HepG2 (cell line): ENCODE measurements around the gene BCL7A. TPM values are rescaled to one million over a fixed set of nuclear protein-coding genes. Genes with fewer than 3 reads are reported as not detected.

ENCODE experiments used
- EED ChIP-seq: sonication (generic); formaldehyde crosslinking; IDR thresholded peaks from 2 replicates; pipeline ENCODE4 v1.5.0; 2020; ENCODE audit warnings: mild to moderate bottlenecking, missing genetic modification reagents
- FOXC1 ChIP-seq: sonication (generic); formaldehyde crosslinking; IDR thresholded peaks from 2 replicates; pipeline ENCODE4 v1.8.0; 2022; ENCODE audit warnings: mild to moderate bottlenecking, missing genetic modification reagents, borderline replicate concordance
- FOXO1 ChIP-seq: sonication (generic); formaldehyde crosslinking; IDR thresholded peaks from 2 replicates; pipeline ENCODE4 v1.4.0; 2020; ENCODE audit warnings: missing genetic modification reagents
- HNF4A ChIP-seq: sonication (generic); formaldehyde crosslinking; IDR thresholded peaks from 2 replicates; pipeline ENCODE4 v1.4.0; 2020; ENCODE audit warnings: missing genetic modification reagents
- HOXD1 ChIP-seq: sonication (generic); formaldehyde crosslinking; IDR thresholded peaks from 2 replicates; pipeline ENCODE4 v1.5.0; 2020; ENCODE audit warnings: missing genetic modification reagents
- MTA3 ChIP-seq: sonication (generic); formaldehyde crosslinking; IDR thresholded peaks from 2 replicates; pipeline ENCODE4 v1.4.0; 2020; ENCODE audit warnings: missing genetic modification reagents
- NCOR1 ChIP-seq: fragments of 200-600 bp; sonication (generic); IDR thresholded peaks from 2 replicates; pipeline ENCODE4 v1.7.0; 2017; ENCODE audit warnings: antibody characterized with exemption, low read length, borderline replicate concordance
- NFE2L1 ChIP-seq: sonication (generic); formaldehyde crosslinking; IDR thresholded peaks from 2 replicates; pipeline ENCODE4 v1.4.0; 2020; ENCODE audit warnings: missing genetic modification reagents, mild to moderate bottlenecking, borderline replicate concordance
- NFIB ChIP-seq: sonication (generic); formaldehyde crosslinking; IDR thresholded peaks from 2 replicates; pipeline ENCODE4 v1.9.0; 2021; ENCODE audit warnings: missing genetic modification reagents, mild to moderate bottlenecking, borderline replicate concordance
- PTBP1 ChIP-seq: fragments of 200-400 bp; formaldehyde crosslinking; IDR thresholded peaks from 2 replicates; pipeline ENCODE4 v1.6.1; 2018; ENCODE audit warnings: low read length, low read depth; ENCODE audit not compliant: poor library complexity, severe bottlenecking
- SALL1 ChIP-seq: sonication (generic); formaldehyde crosslinking; IDR thresholded peaks from 2 replicates; pipeline ENCODE4 v1.8.0; 2022; ENCODE audit warnings: mild to moderate bottlenecking, missing genetic modification reagents
- ZIK1 ChIP-seq: sonication (generic); formaldehyde crosslinking; IDR thresholded peaks from 2 replicates; pipeline ENCODE4 v1.5.0; 2020; ENCODE audit warnings: mild to moderate bottlenecking, low read depth, missing genetic modification reagents, borderline replicate concordance
- ZNF17 ChIP-seq: sonication (generic); formaldehyde crosslinking; IDR thresholded peaks from 2 replicates; pipeline ENCODE4 v1.5.0; 2020; ENCODE audit warnings: mild to moderate bottlenecking, missing genetic modification reagents
- ZSCAN20 ChIP-seq: sonication (generic); formaldehyde crosslinking; IDR thresholded peaks from 2 replicates; pipeline ENCODE4 v1.4.0; 2020; ENCODE audit warnings: missing genetic modification reagents, mild to moderate bottlenecking, borderline replicate concordance
- polyA plus RNA-seq, 8 experiments: library from polyadenylated mRNA; depleted of rRNA in 3 of 8; stranded (reverse) in 7 of 8; unstranded in 1 of 8; fragments of >200 nt; fragmentation: Illumina TruSeq in 4 of 8; extraction: Trizol in 4 of 8; gene quantifications; 2 replicates each; pipeline versions ENCODE4 v1.2.1 to v1.2.3, GENCODE V29; 2011 to 2016; ENCODE audit warnings: low read depth in 4 of 8, missing spikeins in 1 of 8, mixed read lengths in 1 of 8; ENCODE audit not compliant: insufficient read depth in 1 of 8
- total RNA-seq, 5 experiments: library from RNA; depleted of rRNA; stranded (reverse); fragments of >200 nt; fragmentation: Illumina TruSeq; extraction: Trizol; gene quantifications; 2 replicates each; pipeline ENCODE4 v1.2.3, GENCODE V29; 2016; ENCODE audit warnings: low read depth in 1 of 5
- TF ChIP-seq, protein P1 (sequence below): sonication (generic); formaldehyde crosslinking; IDR thresholded peaks from 2 replicates; pipeline ENCODE4 v1.4.0; 2020; ENCODE audit warnings: mild to moderate bottlenecking, missing genetic modification reagents
- TF ChIP-seq, protein P2 (sequence below): sonication (generic); formaldehyde crosslinking; IDR thresholded peaks from 2 replicates; pipeline ENCODE4 v1.8.0; 2022; ENCODE audit warnings: missing genetic modification reagents, mild to moderate bottlenecking, borderline replicate concordance
- TF ChIP-seq, protein P3 (sequence below): sonication (generic); formaldehyde crosslinking; IDR thresholded peaks from 2 replicates; pipeline ENCODE4 v1.4.0; 2020; ENCODE audit warnings: missing genetic modification reagents, borderline replicate concordance
- TF ChIP-seq, protein P4 (sequence below): sonication (generic); formaldehyde crosslinking; conservative IDR thresholded peaks from 2 replicates; pipeline ENCODE4 v1.4.0; 2020; ENCODE audit warnings: missing genetic modification reagents

The BCL7A gene
- total and polyA plus RNA-seq, 2 of the 13 experiments (the other 11 are each of a cell fraction or from before 2014, with no cell fraction given), result 4.1 to 6.2 TPM

DNA sequence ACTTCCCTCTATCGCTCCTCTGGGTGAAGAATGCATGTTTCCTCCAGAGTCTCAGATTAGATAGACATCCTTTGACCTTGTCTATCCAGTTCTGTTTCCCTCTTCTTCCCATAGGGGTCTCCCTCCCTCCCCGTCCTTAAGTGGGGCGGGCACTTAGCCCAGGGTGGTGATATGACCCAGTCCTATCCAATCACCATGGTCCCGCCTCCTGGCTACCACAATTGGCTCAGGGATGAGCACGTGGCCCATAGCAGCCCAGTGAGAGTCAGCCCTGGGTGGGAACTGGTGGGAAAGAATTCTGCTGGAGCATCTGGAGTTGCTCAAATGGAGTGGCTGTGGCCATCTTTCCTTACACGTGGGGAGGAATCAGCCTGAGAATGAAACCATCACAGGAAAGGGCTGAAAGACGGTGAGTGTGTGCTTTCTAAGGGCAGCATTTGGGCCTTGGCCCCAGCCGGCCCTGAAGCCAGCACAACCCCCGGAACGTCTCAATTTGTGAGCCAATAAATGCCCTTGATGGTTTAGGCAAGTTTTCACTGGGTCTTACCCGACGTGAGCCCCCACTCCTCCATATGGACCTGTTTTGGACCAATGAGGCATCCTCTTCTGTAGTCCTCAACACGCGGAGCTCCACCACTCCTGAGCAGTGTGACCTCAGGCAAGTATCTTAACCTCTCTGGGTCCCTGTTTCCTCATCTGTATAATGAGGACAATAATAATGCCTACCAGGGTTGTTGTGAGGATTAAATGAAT is 42.5 kb downstream of the BCL7A start (continued):
- TF ChIP-seq, protein P1, sequence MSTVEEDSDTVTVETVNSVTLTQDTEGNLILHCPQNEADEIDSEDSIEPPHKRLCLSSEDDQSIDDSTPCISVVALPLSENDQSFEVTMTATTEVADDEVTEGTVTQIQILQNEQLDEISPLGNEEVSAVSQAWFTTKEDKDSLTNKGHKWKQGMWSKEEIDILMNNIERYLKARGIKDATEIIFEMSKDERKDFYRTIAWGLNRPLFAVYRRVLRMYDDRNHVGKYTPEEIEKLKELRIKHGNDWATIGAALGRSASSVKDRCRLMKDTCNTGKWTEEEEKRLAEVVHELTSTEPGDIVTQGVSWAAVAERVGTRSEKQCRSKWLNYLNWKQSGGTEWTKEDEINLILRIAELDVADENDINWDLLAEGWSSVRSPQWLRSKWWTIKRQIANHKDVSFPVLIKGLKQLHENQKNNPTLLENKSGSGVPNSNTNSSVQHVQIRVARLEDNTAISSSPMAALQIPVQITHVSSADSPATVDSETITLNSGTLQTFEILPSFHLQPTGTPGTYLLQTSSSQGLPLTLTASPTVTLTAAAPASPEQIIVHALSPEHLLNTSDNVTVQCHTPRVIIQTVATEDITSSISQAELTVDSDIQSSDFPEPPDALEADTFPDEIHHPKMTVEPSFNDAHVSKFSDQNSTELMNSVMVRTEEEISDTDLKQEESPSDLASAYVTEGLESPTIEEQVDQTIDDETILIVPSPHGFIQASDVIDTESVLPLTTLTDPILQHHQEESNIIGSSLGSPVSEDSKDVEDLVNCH, result no peak
- TF ChIP-seq ZNF17 (no peak), ZSCAN20 (CRISPR knock-in tag) (no peak), HNF4A (CRISPR knock-in tag) (no peak), NFE2L1 (no peak), ZIK1 (CRISPR knock-in tag) (peak; percentile 44; the same call in 1 of the 2 replicates), HOXD1 (CRISPR knock-in tag) (no peak), NFIB (CRISPR knock-in tag) (no peak), SALL1 (CRISPR knock-in tag) (peak; percentile 77), MTA3 (no peak), EED (no peak), PTBP1 (no peak), FOXO1 (CRISPR knock-in tag) (no peak), FOXC1 (CRISPR knock-in tag) (peak; percentile 72; the same call in 1 of the 2 replicates), NCOR1 (no peak; the same call in 1 of the 2 replicates)
- TF ChIP-seq, protein P2, sequence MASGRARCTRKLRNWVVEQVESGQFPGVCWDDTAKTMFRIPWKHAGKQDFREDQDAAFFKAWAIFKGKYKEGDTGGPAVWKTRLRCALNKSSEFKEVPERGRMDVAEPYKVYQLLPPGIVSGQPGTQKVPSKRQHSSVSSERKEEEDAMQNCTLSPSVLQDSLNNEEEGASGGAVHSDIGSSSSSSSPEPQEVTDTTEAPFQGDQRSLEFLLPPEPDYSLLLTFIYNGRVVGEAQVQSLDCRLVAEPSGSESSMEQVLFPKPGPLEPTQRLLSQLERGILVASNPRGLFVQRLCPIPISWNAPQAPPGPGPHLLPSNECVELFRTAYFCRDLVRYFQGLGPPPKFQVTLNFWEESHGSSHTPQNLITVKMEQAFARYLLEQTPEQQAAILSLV (CRISPR knock-in tag), result 0 out of 2 replicates have a peak, but pooled peaks have one; percentile 26
- TF ChIP-seq, protein P3, sequence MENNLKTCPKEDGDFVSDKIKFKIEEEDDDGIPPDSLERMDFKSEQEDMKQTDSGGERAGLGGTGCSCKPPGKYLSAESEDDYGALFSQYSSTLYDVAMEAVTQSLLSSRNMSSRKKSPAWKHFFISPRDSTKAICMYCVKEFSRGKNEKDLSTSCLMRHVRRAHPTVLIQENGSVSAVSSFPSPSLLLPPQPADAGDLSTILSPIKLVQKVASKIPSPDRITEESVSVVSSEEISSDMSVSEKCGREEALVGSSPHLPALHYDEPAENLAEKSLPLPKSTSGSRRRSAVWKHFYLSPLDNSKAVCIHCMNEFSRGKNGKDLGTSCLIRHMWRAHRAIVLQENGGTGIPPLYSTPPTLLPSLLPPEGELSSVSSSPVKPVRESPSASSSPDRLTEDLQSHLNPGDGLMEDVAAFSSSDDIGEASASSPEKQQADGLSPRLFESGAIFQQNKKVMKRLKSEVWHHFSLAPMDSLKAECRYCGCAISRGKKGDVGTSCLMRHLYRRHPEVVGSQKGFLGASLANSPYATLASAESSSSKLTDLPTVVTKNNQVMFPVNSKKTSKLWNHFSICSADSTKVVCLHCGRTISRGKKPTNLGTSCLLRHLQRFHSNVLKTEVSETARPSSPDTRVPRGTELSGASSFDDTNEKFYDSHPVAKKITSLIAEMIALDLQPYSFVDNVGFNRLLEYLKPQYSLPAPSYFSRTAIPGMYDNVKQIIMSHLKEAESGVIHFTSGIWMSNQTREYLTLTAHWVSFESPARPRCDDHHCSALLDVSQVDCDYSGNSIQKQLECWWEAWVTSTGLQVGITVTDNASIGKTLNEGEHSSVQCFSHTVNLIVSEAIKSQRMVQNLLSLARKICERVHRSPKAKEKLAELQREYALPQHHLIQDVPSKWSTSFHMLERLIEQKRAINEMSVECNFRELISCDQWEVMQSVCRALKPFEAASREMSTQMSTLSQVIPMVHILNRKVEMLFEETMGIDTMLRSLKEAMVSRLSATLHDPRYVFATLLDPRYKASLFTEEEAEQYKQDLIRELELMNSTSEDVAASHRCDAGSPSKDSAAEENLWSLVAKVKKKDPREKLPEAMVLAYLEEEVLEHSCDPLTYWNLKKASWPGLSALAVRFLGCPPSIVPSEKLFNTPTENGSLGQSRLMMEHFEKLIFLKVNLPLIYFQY (CRISPR knock-in tag), result no peak; the same call in 1 of the 2 replicates
- TF ChIP-seq, protein P4, sequence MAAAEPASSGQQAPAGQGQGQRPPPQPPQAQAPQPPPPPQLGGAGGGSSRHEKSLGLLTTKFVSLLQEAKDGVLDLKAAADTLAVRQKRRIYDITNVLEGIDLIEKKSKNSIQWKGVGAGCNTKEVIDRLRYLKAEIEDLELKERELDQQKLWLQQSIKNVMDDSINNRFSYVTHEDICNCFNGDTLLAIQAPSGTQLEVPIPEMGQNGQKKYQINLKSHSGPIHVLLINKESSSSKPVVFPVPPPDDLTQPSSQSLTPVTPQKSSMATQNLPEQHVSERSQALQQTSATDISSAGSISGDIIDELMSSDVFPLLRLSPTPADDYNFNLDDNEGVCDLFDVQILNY, result no peak
